Subcutaneous abdominal adipose tissue (tissue), 5 donors: ENCODE measurements around the gene ZDHHC1.

Source experiments
- H3K27ac ChIP-seq: one replicate; pipeline ENCODE4 v1.7.0; 2013; ENCODE audit warnings: low read depth, mild to moderate bottlenecking, inconsistent platforms, low read length, moderate library complexity
- H3K27me3 ChIP-seq, 5 donors: one replicate each; pipeline ENCODE4 v1.7.0; 2013; ENCODE audit warnings: low read length in 5 of 5, inconsistent platforms in 1 of 5; ENCODE audit not compliant: control insufficient read depth in 5 of 5, insufficient read depth in 4 of 5
- H3K36me3 ChIP-seq, 5 donors: one replicate each; pipeline ENCODE4 v1.7.0; 2013; ENCODE audit warnings: low read length in 5 of 5; ENCODE audit not compliant: control insufficient read depth in 5 of 5, insufficient read depth in 5 of 5
- H3K4me1 ChIP-seq, 5 donors: one replicate each; pipeline ENCODE4 v1.7.0; 2013; ENCODE audit warnings: low read length in 5 of 5, mild to moderate bottlenecking in 3 of 5, moderate library complexity in 1 of 5; ENCODE audit not compliant: control insufficient read depth in 5 of 5, insufficient read depth in 5 of 5
- H3K4me3 ChIP-seq, 5 donors: one replicate each; pipeline ENCODE4 v1.7.0; 2013; ENCODE audit warnings: low read length in 5 of 5, low read depth in 1 of 5
- H3K9ac ChIP-seq, 5 donors: one replicate each; pipeline ENCODE4 v1.7.0; 2013; ENCODE audit warnings: low read length in 5 of 5, mild to moderate bottlenecking in 4 of 5, moderate library complexity in 3 of 5
- H3K9me3 ChIP-seq, 5 donors: one replicate each; pipeline ENCODE4 v1.7.0; 2013; ENCODE audit warnings: low read length in 5 of 5; ENCODE audit not compliant: control insufficient read depth in 5 of 5
- donor health status: healthy.
- donor health status: healthy.
- donor health status: healthy.
- donor health status: healthy.
- donor health status: healthy.

Gene ZDHHC1

GRCh38 chr16:67346341-67346740 lies 69.9 kb downstream of the ZDHHC1 start:
- Histone ChIP-seq H3K27ac (peak overlapping the region; percentile 28), H3K4me1 (peaks cover 0 to 22% (median 6%) of the 10 kb centered on the region in 5 donors)

GRCh38 chr16:67345401-67345800 lies 70.9 kb downstream of the ZDHHC1 start:
- Histone ChIP-seq H3K9me3 (no peaks in the 10 kb centered on the region), H3K27ac (peak overlapping the region; percentile 28), H3K4me3 (no peak overlapping the region), H3K4me1 (peaks cover 0 to 22% (median 6%) of the 10 kb centered on the region in 5 donors), H3K9ac (no peak overlapping the region), H3K27me3 (no peaks in the 10 kb centered on the region), H3K36me3 (no peaks in the 10 kb centered on the region)

More at GRCh38 chr16:67346341-67346740, 69.9 kb downstream of the ZDHHC1 start:
- no peaks in the 10 kb centered on the region for H3K36me3 ChIP-seq
- H3K4me3 ChIP-seq = no peak overlapping the region
- H3K27me3 ChIP-seq = no peaks in the 10 kb centered on the region
- no peaks in the 10 kb centered on the region for H3K9me3 ChIP-seq
- no peak overlapping the region for H3K9ac ChIP-seq
